ENCODE measurements around the gene CX3CR1.

- no peak for TF ChIP-seq CTCF (conservative IDR thresholded peaks at IDR 0.05; ENCODE audit: low read depth, low read length)
- no peak for TF ChIP-seq BHLHE40 (IDR thresholded peaks at IDR 0.05; ENCODE audit: low read depth, low read length)
- TF ChIP-seq RAD21 (IDR thresholded peaks at IDR 0.05; ENCODE audit: low read length), result no peak
- no peak for TF ChIP-seq POLR2A (IDR thresholded peaks at IDR 0.05; ENCODE audit: low read depth, low read length)
These were observed 19.4 kb upstream of the CX3CR1 start for GRCh38 chr3:39299279-39299678.
